H1 (cell line): ENCODE data around the gene TLL2. TPM values are rescaled to one million over a fixed set of nuclear protein-coding genes. Genes with fewer than 3 reads are reported as not detected.

Experiments
- CBX5 ChIP-seq: fragments of 300-800, 300-1000 bp; sonication (generic); IDR thresholded peaks from 2 replicates; pipeline ENCODE4 v1.7.1; 2016; ENCODE audit warnings: antibody characterized with exemption, low read length, low read depth
- polyA plus RNA-seq, 7 experiments: library from polyadenylated mRNA; depleted of rRNA in 3 of 7; stranded (reverse) in 5 of 7; unstranded in 2 of 7; fragments of >200 nt in 5 of 7; fragments of 200-250 nt in 2 of 7; gene quantifications; 1 replicate in 5 of 7; 2 replicates in 1 of 7; 4 replicates in 1 of 7; pipeline versions ENCODE4 v1.2.1 to v1.2.3, GENCODE V29; 2011 to 2013; ENCODE audit warnings: missing spikeins in 2 of 7, mixed read lengths in 2 of 7
- total RNA-seq: library from RNA; stranded (reverse); fragmentation: NEBNext Ultra II Directional; extraction: Animal tissue kit (Norgen Biotek cat#: 25700); gene quantifications from 2 replicates; pipeline ENCODE4 v1.2.1, GENCODE V29; 2021

Gene TLL2
- total and polyA plus RNA-seq, 2 of the 8 experiments (the other 6 are each of a cell fraction or from before 2014, with no cell fraction given), result 2.4 to 3.2 TPM

- TF ChIP-seq CBX5, result no peak
Observed at GRCh38 chr10:96462606-96463151, 51.0 kb downstream of the TLL2 start (continued).
